Loucy (cell line): ENCODE results near the gene GALNT10.

ENCODE experiments used
- CTCF ChIP-seq: fragments of 200-600 bp; sonication (generic); conservative IDR thresholded peaks from 2 replicates; pipeline ENCODE4 v1.5.1; 2014; ENCODE audit warnings: mild to moderate bottlenecking, antibody characterized with exemption, low read length
- EZH2phosphoT487 ChIP-seq: fragments of 200-600 bp; IDR thresholded peaks from 2 replicates; pipeline ENCODE4 v1.6.1; 2018; ENCODE audit warnings: antibody characterized with exemption, mild to moderate bottlenecking, moderate library complexity, borderline replicate concordance

GRCh38 chr5:154369682-154370081 is 179.1 kb downstream of the GALNT10 start:
- TF ChIP-seq CTCF: no peak
- no peak for TF ChIP-seq EZH2phosphoT487
